Measurements from ENCODE around the gene CPSF2. TPM values are rescaled to one million over a fixed set of nuclear protein-coding genes. Genes with fewer than 3 reads are reported as not detected.

The CPSF2 gene
- total RNA-seq, 1 donor from 2014 or later: 80.3 TPM

DNA sequence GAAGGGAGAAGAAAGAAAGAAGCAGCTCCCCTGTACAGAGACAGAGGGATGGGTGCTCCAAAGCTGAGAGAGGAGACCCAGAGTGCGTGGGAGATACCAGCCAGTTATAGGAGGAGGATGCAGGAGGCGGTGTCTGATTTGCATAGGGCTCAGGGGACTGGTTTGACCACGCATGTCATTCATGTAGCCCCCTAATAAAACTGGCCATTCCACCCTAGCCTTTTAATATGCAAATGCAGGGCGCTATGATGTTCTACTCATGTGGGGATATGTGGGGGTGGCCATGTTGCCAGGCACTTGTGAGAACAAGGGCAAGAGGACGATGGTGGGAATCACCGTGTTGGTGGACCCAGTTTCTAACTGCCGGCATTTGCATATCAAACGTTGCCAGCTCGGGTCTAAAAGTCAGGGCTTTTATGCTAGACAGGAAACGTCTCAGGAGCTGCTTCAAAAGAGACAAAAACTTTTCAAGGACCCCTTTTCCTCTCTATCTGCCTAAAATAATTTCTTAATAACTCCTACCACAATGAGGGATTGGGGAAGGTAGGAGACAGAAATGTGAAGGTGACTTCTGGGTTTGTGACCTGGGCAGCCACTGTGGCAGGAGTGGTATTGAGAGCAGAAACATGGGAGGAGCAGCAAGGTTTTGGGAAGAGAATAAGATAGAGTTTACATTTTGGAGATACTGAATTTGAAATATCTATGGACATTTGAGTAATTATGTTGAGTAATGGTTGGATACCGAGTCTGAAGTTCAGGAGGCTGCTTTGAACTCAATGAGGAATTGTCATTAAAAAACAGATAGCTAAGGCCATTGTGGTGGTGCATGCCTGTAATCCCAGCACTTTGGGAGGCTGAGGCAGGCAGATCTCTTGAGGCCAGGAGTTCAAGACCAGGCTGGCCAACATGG is 13.2 kb upstream of the CPSF2 start:
- Mint-ChIP-seq H3K4me1 (ENCODE audit: unreplicated experiment) (peaks cover 19% of the 10 kb centered on the region), H3K27ac (ENCODE audit: unreplicated experiment) (peak overlapping the region; percentile 44), H3K9me3 (ENCODE audit: unreplicated experiment) (no peaks in the 10 kb centered on the region), H3K36me3 (ENCODE audit: low read depth, unreplicated experiment) (no peaks in the 10 kb centered on the region), H3K4me3 (ENCODE audit: unreplicated experiment) (no peak overlapping the region), H3K27me3 (ENCODE audit: unreplicated experiment) (peaks cover 4% of the 10 kb centered on the region)
- no peak for TF ChIP-seq CTCF (IDR thresholded peaks at IDR 0.05; ENCODE audit: unreplicated experiment)
- no peak for DNase-seq (ENCODE audit: low spot score)

GRCh38 chr14:92109490-92109889 is 12.3 kb upstream of the CPSF2 start:
- H3K27me3 Mint-ChIP-seq (ENCODE audit: unreplicated experiment): peaks cover 4% of the 10 kb centered on the region
- no peak overlapping the region for H3K27ac Mint-ChIP-seq (ENCODE audit: unreplicated experiment)
- no peaks in the 10 kb centered on the region for H3K36me3 Mint-ChIP-seq (ENCODE audit: low read depth, unreplicated experiment)
- no peak overlapping the region for H3K4me3 Mint-ChIP-seq (ENCODE audit: unreplicated experiment)
- H3K4me1 Mint-ChIP-seq (ENCODE audit: unreplicated experiment): peaks cover 16% of the 10 kb centered on the region
- TF ChIP-seq CTCF (IDR thresholded peaks at IDR 0.05; ENCODE audit: unreplicated experiment): no peak
- DNase-seq (ENCODE audit: low spot score): no peak
- H3K9me3 Mint-ChIP-seq (ENCODE audit: unreplicated experiment): no peaks in the 10 kb centered on the region

DNA sequence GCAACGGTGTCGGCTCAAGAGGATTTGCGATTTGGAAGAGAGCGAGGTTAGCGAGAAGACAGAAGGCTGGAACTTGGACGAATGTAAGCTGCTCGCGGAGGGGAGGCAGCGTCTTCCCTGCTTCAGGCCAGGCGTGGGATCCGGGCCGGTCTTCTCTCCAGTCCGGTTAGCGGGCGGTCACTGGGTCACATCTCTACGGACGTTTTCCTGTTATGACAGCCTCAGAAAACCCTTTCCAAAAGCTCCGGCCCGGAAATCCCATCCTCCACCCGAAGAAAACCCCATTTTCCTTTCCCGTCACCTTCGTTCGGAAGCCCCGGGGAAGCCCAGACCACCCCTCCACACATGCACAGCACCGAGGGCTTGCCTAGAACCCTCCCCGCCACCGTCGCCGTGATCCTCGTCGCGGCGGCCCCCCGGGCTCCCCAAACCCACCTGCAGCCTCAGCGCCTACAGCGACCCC is 531 bp upstream of the CPSF2 start:
- TF ChIP-seq CTCF (IDR thresholded peaks at IDR 0.05; ENCODE audit: unreplicated experiment): no peak
- no peaks in the 10 kb centered on the region for H3K9me3 Mint-ChIP-seq (ENCODE audit: unreplicated experiment)
- peak overlapping the region; percentile 99 for H3K4me3 Mint-ChIP-seq (ENCODE audit: unreplicated experiment)
- peaks cover 5% of the 10 kb centered on the region for H3K36me3 Mint-ChIP-seq (ENCODE audit: low read depth, unreplicated experiment)
- DNase-seq (ENCODE audit: low spot score): peak; percentile 51
- peaks cover 29% of the 10 kb centered on the region for H3K4me1 Mint-ChIP-seq (ENCODE audit: unreplicated experiment)
- H3K27me3 Mint-ChIP-seq (ENCODE audit: unreplicated experiment): peaks cover 14% of the 10 kb centered on the region
- peak overlapping the region; percentile 99 for H3K27ac Mint-ChIP-seq (ENCODE audit: unreplicated experiment)

DNA sequence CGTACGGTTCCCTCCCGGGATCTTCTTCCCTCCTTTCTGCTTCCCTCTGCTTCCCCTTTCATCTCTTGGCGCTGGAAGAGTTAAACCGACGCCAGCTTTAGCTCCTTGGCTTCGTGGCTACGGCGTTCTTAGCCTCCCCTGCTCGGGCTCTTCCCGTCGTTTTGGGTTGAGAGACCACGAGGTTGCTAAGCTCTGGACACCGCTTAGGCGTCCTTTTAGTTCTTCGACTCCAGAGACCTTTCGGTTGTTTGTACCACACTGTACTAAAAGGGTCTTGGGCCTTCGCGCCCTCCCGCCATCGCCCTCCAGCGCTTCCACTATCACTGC is 545 bp downstream of the CPSF2 start:
- Mint-ChIP-seq H3K27me3 (ENCODE audit: unreplicated experiment) (peaks cover 14% of the 10 kb centered on the region), H3K27ac (ENCODE audit: unreplicated experiment) (peak overlapping the region; percentile 99), H3K9me3 (ENCODE audit: unreplicated experiment) (no peaks in the 10 kb centered on the region), H3K36me3 (ENCODE audit: low read depth, unreplicated experiment) (peaks cover 5% of the 10 kb centered on the region), H3K4me3 (ENCODE audit: unreplicated experiment) (peak overlapping the region; percentile 99), H3K4me1 (ENCODE audit: unreplicated experiment) (peaks cover 29% of the 10 kb centered on the region)
- TF ChIP-seq CTCF (IDR thresholded peaks at IDR 0.05; ENCODE audit: unreplicated experiment): no peak
- no peak for DNase-seq (ENCODE audit: low spot score)

DNA sequence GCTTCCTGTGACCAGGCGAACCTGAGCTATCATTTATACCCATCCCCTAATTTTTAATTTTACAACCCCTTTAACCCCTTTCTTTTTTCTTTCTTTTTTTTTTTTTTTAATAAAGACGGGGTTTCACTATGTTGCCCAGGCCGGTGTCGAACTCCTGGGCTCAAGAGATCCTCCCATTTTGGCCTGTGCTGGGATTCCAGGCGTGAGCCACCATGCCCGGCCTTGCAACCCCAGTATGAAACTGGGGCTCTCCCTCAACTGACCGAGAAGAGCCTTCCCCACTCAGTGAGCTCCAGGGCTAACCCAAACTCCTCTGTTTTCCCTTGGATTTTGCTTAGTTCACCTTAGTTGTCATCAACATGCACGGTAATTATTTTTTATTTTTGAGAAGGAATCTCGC is 992 bp downstream of the CPSF2 start:
- Mint-ChIP-seq H3K4me1 (ENCODE audit: unreplicated experiment) (peaks cover 29% of the 10 kb centered on the region), H3K27me3 (ENCODE audit: unreplicated experiment) (peaks cover 14% of the 10 kb centered on the region), H3K4me3 (ENCODE audit: unreplicated experiment) (peak overlapping the region; percentile 99), H3K36me3 (ENCODE audit: low read depth, unreplicated experiment) (peaks cover 5% of the 10 kb centered on the region), H3K27ac (ENCODE audit: unreplicated experiment) (peak overlapping the region; percentile 99), H3K9me3 (ENCODE audit: unreplicated experiment) (no peaks in the 10 kb centered on the region)
- no peak for TF ChIP-seq CTCF (IDR thresholded peaks at IDR 0.05; ENCODE audit: unreplicated experiment)
- DNase-seq (ENCODE audit: low spot score): no peak

All from endothelial cell (in vitro differentiated cells).